Measurements from ENCODE around the gene NBEAL1.

- TF ChIP-seq, protein P1, sequence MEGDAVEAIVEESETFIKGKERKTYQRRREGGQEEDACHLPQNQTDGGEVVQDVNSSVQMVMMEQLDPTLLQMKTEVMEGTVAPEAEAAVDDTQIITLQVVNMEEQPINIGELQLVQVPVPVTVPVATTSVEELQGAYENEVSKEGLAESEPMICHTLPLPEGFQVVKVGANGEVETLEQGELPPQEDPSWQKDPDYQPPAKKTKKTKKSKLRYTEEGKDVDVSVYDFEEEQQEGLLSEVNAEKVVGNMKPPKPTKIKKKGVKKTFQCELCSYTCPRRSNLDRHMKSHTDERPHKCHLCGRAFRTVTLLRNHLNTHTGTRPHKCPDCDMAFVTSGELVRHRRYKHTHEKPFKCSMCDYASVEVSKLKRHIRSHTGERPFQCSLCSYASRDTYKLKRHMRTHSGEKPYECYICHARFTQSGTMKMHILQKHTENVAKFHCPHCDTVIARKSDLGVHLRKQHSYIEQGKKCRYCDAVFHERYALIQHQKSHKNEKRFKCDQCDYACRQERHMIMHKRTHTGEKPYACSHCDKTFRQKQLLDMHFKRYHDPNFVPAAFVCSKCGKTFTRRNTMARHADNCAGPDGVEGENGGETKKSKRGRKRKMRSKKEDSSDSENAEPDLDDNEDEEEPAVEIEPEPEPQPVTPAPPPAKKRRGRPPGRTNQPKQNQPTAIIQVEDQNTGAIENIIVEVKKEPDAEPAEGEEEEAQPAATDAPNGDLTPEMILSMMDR (conservative IDR thresholded peaks at IDR 0.05; ENCODE audit: low read length): peak; percentile 37
- TF ChIP-seq EZH2phosphoT487 (IDR thresholded peaks at IDR 0.05; ENCODE audit: borderline replicate concordance): no peak
Measured at GRCh38 chr2:203238704-203239526, 224.2 kb downstream of the NBEAL1 start, which contains the start of gene CYP20A1.
